ENCODE data around the gene KRT20.

DNA sequence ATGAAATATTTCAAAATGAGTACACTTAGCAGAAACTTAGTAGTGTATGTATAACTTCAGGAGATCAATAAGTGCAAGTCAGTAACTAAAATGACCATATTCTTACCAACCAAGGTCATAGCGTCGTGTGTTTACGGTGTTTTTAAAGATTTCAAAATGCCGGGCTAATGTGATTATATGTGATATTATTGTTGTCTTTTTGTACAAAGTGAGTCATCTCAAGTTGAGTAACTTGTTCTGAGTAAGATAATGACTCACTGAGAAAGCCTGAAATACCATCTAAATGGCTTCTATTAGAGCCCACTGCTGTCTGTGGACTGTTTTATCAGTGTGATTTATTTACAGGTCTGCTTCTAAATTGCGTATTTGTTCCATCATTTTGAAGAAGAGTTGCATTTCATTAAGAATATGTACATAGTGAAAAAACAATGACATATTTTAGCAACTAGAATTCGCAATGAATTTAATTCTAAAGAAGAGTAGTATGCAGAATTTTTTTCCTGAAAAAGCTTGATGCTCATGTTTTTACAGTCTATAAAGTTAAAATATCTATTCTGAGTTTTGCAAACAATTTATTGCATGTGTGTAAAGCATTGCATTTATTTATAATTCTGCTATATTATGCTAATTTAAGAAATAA, 30.7 kb downstream of the KRT20 start:
- TF ChIP-seq, protein P1, sequence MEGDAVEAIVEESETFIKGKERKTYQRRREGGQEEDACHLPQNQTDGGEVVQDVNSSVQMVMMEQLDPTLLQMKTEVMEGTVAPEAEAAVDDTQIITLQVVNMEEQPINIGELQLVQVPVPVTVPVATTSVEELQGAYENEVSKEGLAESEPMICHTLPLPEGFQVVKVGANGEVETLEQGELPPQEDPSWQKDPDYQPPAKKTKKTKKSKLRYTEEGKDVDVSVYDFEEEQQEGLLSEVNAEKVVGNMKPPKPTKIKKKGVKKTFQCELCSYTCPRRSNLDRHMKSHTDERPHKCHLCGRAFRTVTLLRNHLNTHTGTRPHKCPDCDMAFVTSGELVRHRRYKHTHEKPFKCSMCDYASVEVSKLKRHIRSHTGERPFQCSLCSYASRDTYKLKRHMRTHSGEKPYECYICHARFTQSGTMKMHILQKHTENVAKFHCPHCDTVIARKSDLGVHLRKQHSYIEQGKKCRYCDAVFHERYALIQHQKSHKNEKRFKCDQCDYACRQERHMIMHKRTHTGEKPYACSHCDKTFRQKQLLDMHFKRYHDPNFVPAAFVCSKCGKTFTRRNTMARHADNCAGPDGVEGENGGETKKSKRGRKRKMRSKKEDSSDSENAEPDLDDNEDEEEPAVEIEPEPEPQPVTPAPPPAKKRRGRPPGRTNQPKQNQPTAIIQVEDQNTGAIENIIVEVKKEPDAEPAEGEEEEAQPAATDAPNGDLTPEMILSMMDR (conservative IDR thresholded peaks at IDR 0.05; ENCODE audit: low read length): no peak
- TF ChIP-seq EZH2phosphoT487 (IDR thresholded peaks at IDR 0.05; ENCODE audit: borderline replicate concordance, low read depth, low read length): no peak
